Panc1 (cell line): Measurements from ENCODE around the gene GNAO1. TPM values are rescaled to one million over a fixed set of nuclear protein-coding genes. Genes with fewer than 3 reads are reported as not detected.

Source experiments
- ATAC-seq: fragments of 200-7000 bp; cut with Tn5 transposase; 2 replicates; pipeline ENCODE4 v1.9.1; 2020; ENCODE audit warnings: mild to moderate bottlenecking, moderate library complexity
- BruUV-seq: library from RNA; stranded (reverse); fragments of 400-500 nt; replicated peaks from 2 replicates; lab custom pipeline; 2021; lab: Mats Ljungman, UMichigan
- CTCF ChIA-PET: fragments of 300-600 bp; sonication (Branson Sonifier 250); formaldehyde crosslinking; loops from one replicate; lab custom pipeline; 2022; ENCODE audit warnings: antibody characterized with exemption; lab: Charles Lee
- POLR2A ChIA-PET: fragments of 300-600 bp; sonication (Branson Sonifier 250); formaldehyde crosslinking; loops from one replicate; lab custom pipeline; 2022; ENCODE audit warnings: antibody characterized with exemption; lab: Charles Lee
- DNase-seq: peaks from one replicate; pipeline ENCODE4 v3.0.0-alpha.2; 2010; ENCODE audit warnings: low read depth, low spot score
- H3K27ac ChIP-seq: 2 replicates; pipeline ENCODE4 v1.5.1; 2011; ENCODE audit warnings: mild to moderate bottlenecking, low read length, inconsistent platforms
- H3K27me3 ChIP-seq: fragments of 200-500 bp; sonication (Bioruptor generic); 2 replicates; pipeline ENCODE4 v1.6.0; 2014; ENCODE audit warnings: low read length, inconsistent platforms; ENCODE audit not compliant: control insufficient read depth, insufficient read depth
- H3K36me3 ChIP-seq: fragments of 200-500 bp; sonication (Bioruptor generic); 2 replicates; pipeline ENCODE4 v1.5.1; 2014; ENCODE audit warnings: inconsistent platforms, mild to moderate bottlenecking, low read length, moderate library complexity; ENCODE audit not compliant: control insufficient read depth, insufficient read depth
- H3K4me1 ChIP-seq: 2 replicates; pipeline ENCODE4 v1.5.1; 2011; ENCODE audit warnings: inconsistent platforms, mild to moderate bottlenecking, low read length, moderate library complexity; ENCODE audit not compliant: control insufficient read depth, insufficient read depth
- H3K4me3 ChIP-seq, 2 experiments: 2 replicates each; pipeline ENCODE4 v1.5.1; 2011 to 2012; ENCODE audit warnings: low read depth in 2 of 2, low read length in 2 of 2, mild to moderate bottlenecking in 2 of 2, inconsistent platforms in 1 of 2, moderate library complexity in 1 of 2
- H3K9me3 ChIP-seq: fragments of 200-500 bp; sonication (Bioruptor generic); 2 replicates; pipeline ENCODE4 v1.5.1; 2014; ENCODE audit warnings: low read depth, mild to moderate bottlenecking, inconsistent platforms, low read length, moderate library complexity; ENCODE audit not compliant: control insufficient read depth, insufficient read depth
- CTCF ChIP-seq: fragments of 450-650 bp; IDR thresholded peaks from 2 replicates; pipeline ENCODE4 v1.5.1; 2017; ENCODE audit warnings: mild to moderate bottlenecking
- POLR2AphosphoS5 ChIP-seq: IDR thresholded peaks from 2 replicates; pipeline ENCODE4 v1.6.1; 2012; ENCODE audit warnings: mild to moderate bottlenecking, low read depth, low read length, moderate library complexity
- SIN3A ChIP-seq: IDR thresholded peaks from 2 replicates; pipeline ENCODE4 v1.6.1; 2012; ENCODE audit warnings: low read depth, mild to moderate bottlenecking, low read length, moderate library complexity, borderline replicate concordance; ENCODE audit not compliant: insufficient read depth
- TCF7L2 ChIP-seq: IDR thresholded peaks from 2 replicates; pipeline ENCODE4 v1.6.1; 2011; ENCODE audit warnings: mild to moderate bottlenecking, low read depth, low read length, inconsistent platforms
- in situ Hi-C: cut with HindIII; loops from 2 replicates; pipeline ENCODE4 v1.10.0; 2016; ENCODE audit warnings: low sequenced_read_pairs, low pct_unique_long_range_greater_than_20kb
- intact Hi-C: fragments of 100-400 bp; cut with micrococcal nuclease; formaldehyde crosslinking; loops from one replicate; pipeline ENCODE4 v1.10.0; 2022; ENCODE audit not compliant: unreplicated experiment
- total RNA-seq: library from RNA; stranded (reverse); gene quantifications from one replicate; pipeline ENCODE4 v1.2.1, GENCODE V29; 2021; ENCODE audit not compliant: unreplicated experiment
- TF ChIP-seq, protein P1 (sequence below), 2 experiments: IDR thresholded peaks; 2 replicates each; pipeline ENCODE4 v1.6.1; 2011 to 2012; ENCODE audit warnings: low read depth in 2 of 2, control low read depth in 1 of 2, low read length in 1 of 2, mild to moderate bottlenecking in 1 of 2, moderate library complexity in 1 of 2; ENCODE audit not compliant: insufficient read depth in 1 of 2

GNAO1 gene
- total RNA-seq, 1 experiment from 2014 or later: 33.4 TPM

GRCh38 chr16:56269811-56270684 lies 78.8 kb downstream of the GNAO1 start:
- no peaks in the 10 kb centered on the region for H3K36me3 ChIP-seq
- ATAC-seq (peak; percentile 66; the same call in 1 of the 2 replicates), DNase-seq (no peak)
- intact Hi-C loops: no loop called here
- in situ Hi-C loops: no loop called here
- H3K27me3 ChIP-seq: no peaks in the 10 kb centered on the region
- TF ChIP-seq TCF7L2 (no peak), SIN3A (no peak), CTCF (no peak), POLR2AphosphoS5 (no peak)
- TF ChIP-seq, protein P1, sequence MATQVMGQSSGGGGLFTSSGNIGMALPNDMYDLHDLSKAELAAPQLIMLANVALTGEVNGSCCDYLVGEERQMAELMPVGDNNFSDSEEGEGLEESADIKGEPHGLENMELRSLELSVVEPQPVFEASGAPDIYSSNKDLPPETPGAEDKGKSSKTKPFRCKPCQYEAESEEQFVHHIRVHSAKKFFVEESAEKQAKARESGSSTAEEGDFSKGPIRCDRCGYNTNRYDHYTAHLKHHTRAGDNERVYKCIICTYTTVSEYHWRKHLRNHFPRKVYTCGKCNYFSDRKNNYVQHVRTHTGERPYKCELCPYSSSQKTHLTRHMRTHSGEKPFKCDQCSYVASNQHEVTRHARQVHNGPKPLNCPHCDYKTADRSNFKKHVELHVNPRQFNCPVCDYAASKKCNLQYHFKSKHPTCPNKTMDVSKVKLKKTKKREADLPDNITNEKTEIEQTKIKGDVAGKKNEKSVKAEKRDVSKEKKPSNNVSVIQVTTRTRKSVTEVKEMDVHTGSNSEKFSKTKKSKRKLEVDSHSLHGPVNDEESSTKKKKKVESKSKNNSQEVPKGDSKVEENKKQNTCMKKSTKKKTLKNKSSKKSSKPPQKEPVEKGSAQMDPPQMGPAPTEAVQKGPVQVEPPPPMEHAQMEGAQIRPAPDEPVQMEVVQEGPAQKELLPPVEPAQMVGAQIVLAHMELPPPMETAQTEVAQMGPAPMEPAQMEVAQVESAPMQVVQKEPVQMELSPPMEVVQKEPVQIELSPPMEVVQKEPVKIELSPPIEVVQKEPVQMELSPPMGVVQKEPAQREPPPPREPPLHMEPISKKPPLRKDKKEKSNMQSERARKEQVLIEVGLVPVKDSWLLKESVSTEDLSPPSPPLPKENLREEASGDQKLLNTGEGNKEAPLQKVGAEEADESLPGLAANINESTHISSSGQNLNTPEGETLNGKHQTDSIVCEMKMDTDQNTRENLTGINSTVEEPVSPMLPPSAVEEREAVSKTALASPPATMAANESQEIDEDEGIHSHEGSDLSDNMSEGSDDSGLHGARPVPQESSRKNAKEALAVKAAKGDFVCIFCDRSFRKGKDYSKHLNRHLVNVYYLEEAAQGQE (IDR thresholded peaks at IDR 0.05; ENCODE audit: insufficient read depth in 1 of 2, low read depth in 2 of 2, low read length in 1 of 2): no peak
- no peaks in the 10 kb centered on the region for H3K9me3 ChIP-seq
- H3K4me1 ChIP-seq: no peaks in the 10 kb centered on the region
- no TSS peak for BruUV-seq
- no peak overlapping the region for H3K27ac ChIP-seq
- ChIA-PET CTCF (no interaction called here), POLR2A (no interaction called here)
- no peak overlapping the region for H3K4me3 ChIP-seq

- no TSS peak for BruUV-seq
- intact Hi-C loops: no loop called here
- in situ Hi-C loops: no loop called here
- ATAC-seq (no peak), DNase-seq (no peak)
- Histone ChIP-seq H3K36me3 (no peaks in the 10 kb centered on the region), H3K27ac (no peak overlapping the region), H3K4me1 (no peaks in the 10 kb centered on the region), H3K9me3 (no peaks in the 10 kb centered on the region), H3K4me3 (no peak overlapping the region), H3K27me3 (no peaks in the 10 kb centered on the region)
- POLR2A ChIA-PET: no interaction called here
- no peak for TF ChIP-seq SIN3A
- TF ChIP-seq TCF7L2: no peak
- TF ChIP-seq CTCF: no peak
- TF ChIP-seq, protein P1 (IDR thresholded peaks at IDR 0.05; ENCODE audit: insufficient read depth in 1 of 2, low read depth in 2 of 2, low read length in 1 of 2): no peak
- TF ChIP-seq POLR2AphosphoS5: no peak
- CTCF ChIA-PET: no interaction called here
Observed at GRCh38 chr16:56270828-56271227, 79.5 kb downstream of the GNAO1 start.
